T-helper 1 cell treated with Interleukin-12 subunit alpha and Interleukin-12 subunit beta and Interleukin-4 antibody, amounts not matched to agents 30 μg/mL and 1 μg/mL, for 36 hours (primary cell): ENCODE results near the gene ZBTB40.

ENCODE experiments used
- H3K27ac Mint-ChIP-seq: one replicate; pipeline ENCODE4 v1.8.0; 2021; ENCODE audit warnings: mild to moderate bottlenecking, mixed read lengths
- H3K27me3 Mint-ChIP-seq: one replicate; pipeline ENCODE4 v1.8.0; 2021; ENCODE audit warnings: low read depth, mixed read lengths
- H3K36me3 Mint-ChIP-seq: one replicate; pipeline ENCODE4 v1.8.0; 2021; ENCODE audit warnings: low read depth, mixed read lengths
- H3K4me1 Mint-ChIP-seq: one replicate; pipeline ENCODE4 v1.8.0; 2021; ENCODE audit warnings: low read depth, mixed read lengths
- H3K4me3 Mint-ChIP-seq: one replicate; pipeline ENCODE4 v1.8.0; 2021; ENCODE audit warnings: mild to moderate bottlenecking, moderate library complexity, mixed read lengths
- H3K9me3 Mint-ChIP-seq: one replicate; pipeline ENCODE4 v1.8.0; 2021; ENCODE audit warnings: mixed read lengths

Gene ZBTB40

GRCh38 chr1:22534951-22535350, 83.3 kb downstream of the ZBTB40 start:
- Mint-ChIP-seq H3K36me3 (no peaks in the 10 kb centered on the region), H3K4me1 (no peaks in the 10 kb centered on the region), H3K27me3 (no peaks in the 10 kb centered on the region), H3K4me3 (no peak overlapping the region), H3K27ac (no peak overlapping the region), H3K9me3 (no peaks in the 10 kb centered on the region)

GRCh38 chr1:22535399-22535798, 83.7 kb downstream of the ZBTB40 start:
- H3K9me3 Mint-ChIP-seq, result no peaks in the 10 kb centered on the region
- H3K36me3 Mint-ChIP-seq, result no peaks in the 10 kb centered on the region

GRCh38 chr1:22536506-22536905, 84.9 kb downstream of the ZBTB40 start:
- no peak overlapping the region for H3K27ac Mint-ChIP-seq
- H3K4me1 Mint-ChIP-seq, result no peaks in the 10 kb centered on the region
- no peak overlapping the region for H3K4me3 Mint-ChIP-seq
- no peaks in the 10 kb centered on the region for H3K9me3 Mint-ChIP-seq
- no peaks in the 10 kb centered on the region for H3K27me3 Mint-ChIP-seq
- no peaks in the 10 kb centered on the region for H3K36me3 Mint-ChIP-seq

More at GRCh38 chr1:22535399-22535798, 83.7 kb downstream of the ZBTB40 start:
- no peak overlapping the region for H3K27ac Mint-ChIP-seq
- H3K4me1 Mint-ChIP-seq, result no peaks in the 10 kb centered on the region
- no peaks in the 10 kb centered on the region for H3K27me3 Mint-ChIP-seq
- H3K4me3 Mint-ChIP-seq, result no peak overlapping the region

DNA sequence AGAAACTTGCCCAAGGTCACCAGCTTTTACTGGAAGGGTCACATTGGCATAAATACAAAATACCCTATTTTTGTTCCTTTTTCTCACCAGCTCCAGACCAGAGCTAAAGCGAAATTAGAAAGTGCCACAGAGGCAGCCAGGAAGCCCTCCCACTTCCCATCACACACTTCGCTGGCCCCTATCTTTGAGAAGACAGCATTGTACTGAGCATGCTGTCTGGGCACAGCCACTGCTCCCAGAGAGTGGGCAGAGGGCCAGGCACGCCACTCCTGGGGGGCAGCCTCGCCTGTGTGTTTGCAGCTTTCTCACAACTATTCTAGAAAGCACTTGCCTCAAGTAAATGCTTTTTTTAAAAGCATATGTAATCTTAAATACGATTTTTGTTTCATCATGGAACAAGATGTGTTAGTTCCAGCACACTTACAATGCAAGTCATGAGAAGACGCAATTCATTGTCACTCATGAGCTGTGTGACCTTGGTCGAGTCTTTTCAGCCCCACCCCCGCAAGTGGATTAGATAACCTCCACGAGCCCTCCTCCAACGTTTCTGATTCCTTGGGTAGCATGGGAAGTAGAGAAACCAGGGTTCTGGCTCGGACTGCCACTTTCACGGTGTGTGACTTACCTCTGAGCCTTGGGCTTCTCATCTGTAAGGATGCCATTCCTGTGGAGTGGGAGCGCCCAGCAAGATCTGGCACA, 85.9 kb downstream of the ZBTB40 start:
- Mint-ChIP-seq H3K36me3 (no peaks in the 10 kb centered on the region), H3K4me1 (no peaks in the 10 kb centered on the region), H3K4me3 (no peak overlapping the region), H3K9me3 (no peaks in the 10 kb centered on the region), H3K27me3 (no peaks in the 10 kb centered on the region), H3K27ac (no peak overlapping the region)

DNA sequence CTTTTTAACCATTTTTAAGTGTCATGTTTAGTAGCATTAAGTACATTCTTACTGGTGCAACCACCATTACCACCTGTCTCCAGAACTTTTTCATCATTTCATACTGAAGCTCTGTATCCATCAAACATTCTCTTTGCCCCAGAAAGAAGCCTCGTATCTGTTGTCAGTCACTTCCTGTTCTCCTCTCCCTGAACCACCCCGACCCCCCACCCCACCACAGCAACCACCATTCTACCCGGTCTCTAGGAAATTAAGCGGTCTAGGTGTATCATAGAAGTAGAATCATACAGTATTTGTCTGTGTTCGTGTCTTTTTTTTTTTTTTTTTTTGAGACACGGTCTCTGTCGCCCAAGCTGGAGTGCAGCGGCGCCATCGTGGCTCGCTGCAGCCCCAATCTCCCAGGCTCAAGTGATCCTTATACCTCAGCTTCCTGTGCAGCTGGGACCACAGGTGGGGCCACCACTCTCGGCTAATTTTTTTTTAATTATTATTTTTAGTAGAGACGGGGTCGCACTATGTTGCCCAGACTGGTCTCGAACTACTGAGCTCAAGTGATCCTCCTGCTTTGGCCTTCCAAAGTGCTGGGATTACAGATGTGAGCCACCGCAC, 88.0 kb downstream of the ZBTB40 start:
- Mint-ChIP-seq H3K36me3 (no peaks in the 10 kb centered on the region), H3K27ac (no peak overlapping the region), H3K27me3 (no peaks in the 10 kb centered on the region), H3K4me1 (no peaks in the 10 kb centered on the region), H3K9me3 (no peaks in the 10 kb centered on the region), H3K4me3 (no peak overlapping the region)

DNA sequence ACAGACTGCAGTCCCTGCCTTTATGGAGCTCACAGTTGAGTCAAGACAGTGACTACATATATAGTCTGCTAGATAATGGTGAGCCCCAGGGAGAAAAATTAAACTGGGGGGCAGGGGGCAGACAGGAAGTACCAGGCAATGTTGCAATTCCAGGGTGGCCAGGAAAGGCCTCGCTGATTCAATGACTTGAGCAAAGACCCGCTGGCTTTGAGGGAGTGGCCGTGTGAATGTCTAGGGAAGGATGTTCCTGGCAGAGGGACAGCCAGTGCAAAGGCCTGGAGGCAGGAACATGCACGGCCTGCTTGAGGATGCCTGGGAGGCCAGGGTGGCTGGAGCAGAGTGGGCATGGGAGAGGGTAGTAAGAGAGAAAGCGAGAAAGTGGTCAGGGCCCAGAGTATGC, 88.7 kb downstream of the ZBTB40 start:
- Mint-ChIP-seq H3K4me1 (no peaks in the 10 kb centered on the region), H3K27me3 (no peaks in the 10 kb centered on the region), H3K4me3 (no peak overlapping the region), H3K36me3 (no peaks in the 10 kb centered on the region), H3K27ac (no peak overlapping the region), H3K9me3 (no peaks in the 10 kb centered on the region)

DNA sequence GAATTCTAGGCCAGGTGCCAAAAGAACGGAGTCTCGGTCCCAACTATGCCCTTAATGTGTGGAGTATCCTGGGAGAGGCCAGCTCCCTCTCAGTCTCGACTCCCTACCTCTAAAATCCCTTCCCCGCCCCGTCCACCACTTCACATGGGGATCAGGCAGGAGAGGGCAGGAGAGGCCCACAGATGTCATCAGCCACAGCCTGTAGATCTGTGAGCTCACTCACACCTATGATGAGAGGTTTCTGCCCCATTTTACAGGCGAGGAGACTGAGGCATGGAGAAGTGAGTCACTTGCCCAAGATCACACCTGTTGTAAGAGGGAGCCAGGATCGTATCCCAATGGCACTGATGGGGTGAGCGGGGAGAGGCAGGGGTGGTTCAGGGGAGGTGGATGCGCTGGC, 91.2 kb downstream of the ZBTB40 start:
- no peaks in the 10 kb centered on the region for H3K4me1 Mint-ChIP-seq
- H3K4me3 Mint-ChIP-seq, result no peak overlapping the region
- no peak overlapping the region for H3K27ac Mint-ChIP-seq
- no peaks in the 10 kb centered on the region for H3K36me3 Mint-ChIP-seq
- peaks cover 16% of the 10 kb centered on the region for H3K27me3 Mint-ChIP-seq
- H3K9me3 Mint-ChIP-seq, result no peaks in the 10 kb centered on the region

DNA sequence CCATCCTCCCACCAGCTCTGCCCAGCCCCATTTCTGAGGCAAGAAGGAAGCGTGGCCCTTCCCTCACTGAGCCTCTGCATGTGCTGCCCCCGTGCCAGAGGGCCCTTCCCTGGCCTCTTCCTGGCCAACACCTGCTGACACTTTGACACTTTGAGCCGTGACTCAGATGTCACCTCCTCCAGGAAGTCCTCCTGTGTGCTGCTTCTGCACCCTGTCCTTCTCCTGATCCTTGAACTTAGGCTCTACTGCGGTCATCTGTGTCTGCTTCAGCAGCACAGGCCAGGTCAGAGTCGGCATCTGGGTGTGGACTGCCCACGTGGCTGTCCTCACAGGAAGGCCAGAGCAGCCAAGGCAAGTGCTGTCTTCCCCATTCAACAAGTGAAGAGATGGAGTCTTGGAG, 92.0 kb downstream of the ZBTB40 start:
- Mint-ChIP-seq H3K27ac (no peak overlapping the region), H3K9me3 (no peaks in the 10 kb centered on the region), H3K27me3 (peaks cover 18% of the 10 kb centered on the region), H3K4me1 (no peaks in the 10 kb centered on the region), H3K4me3 (no peak overlapping the region), H3K36me3 (no peaks in the 10 kb centered on the region)

DNA sequence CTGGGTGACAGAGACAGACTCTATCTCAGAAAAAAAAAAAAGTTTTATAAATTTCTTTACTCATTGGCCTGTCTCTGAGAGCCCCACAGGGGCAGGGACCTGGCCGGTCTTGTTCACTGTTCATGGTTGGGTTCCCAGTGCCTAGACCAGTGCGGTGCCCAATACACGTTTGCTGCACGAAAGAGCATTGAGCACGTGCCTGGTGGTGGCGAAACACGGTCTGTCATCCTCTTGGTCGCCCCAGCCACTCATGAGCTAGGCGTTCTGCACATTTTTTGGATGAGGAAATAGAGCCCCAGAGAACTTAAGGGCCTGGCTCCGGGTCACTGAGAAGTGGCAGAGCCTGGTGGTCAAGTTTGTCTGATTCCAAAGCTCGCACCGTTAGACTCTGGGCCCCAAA, 93.0 kb downstream of the ZBTB40 start:
- no peak overlapping the region for H3K4me3 Mint-ChIP-seq
- H3K27ac Mint-ChIP-seq, result no peak overlapping the region
- H3K4me1 Mint-ChIP-seq, result no peaks in the 10 kb centered on the region
- no peaks in the 10 kb centered on the region for H3K36me3 Mint-ChIP-seq
- no peaks in the 10 kb centered on the region for H3K9me3 Mint-ChIP-seq
- H3K27me3 Mint-ChIP-seq, result peaks cover 18% of the 10 kb centered on the region

DNA sequence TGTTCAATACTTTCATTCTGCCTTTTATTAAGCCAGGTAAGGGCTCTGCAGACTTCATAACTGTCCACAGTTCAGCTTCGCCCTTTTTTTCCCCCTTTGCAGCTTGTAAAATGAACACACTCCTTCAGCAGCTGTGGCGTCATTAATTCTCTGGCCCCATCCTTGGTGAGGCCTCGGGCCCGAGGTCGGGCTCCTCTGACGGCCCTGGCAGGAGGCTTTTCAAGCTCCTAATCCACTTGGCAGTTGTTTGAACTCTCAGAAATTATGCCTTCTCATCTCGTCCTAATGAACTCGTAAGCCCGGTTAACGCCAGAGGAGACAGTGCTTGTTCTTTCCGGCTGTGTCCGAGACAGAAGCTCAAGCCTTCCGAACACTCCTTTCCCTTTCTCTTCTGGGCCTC, 93.5 kb downstream of the ZBTB40 start:
- Mint-ChIP-seq H3K27ac (no peak overlapping the region), H3K4me1 (no peaks in the 10 kb centered on the region), H3K36me3 (no peaks in the 10 kb centered on the region), H3K27me3 (peaks cover 18% of the 10 kb centered on the region), H3K4me3 (no peak overlapping the region), H3K9me3 (no peaks in the 10 kb centered on the region)

DNA sequence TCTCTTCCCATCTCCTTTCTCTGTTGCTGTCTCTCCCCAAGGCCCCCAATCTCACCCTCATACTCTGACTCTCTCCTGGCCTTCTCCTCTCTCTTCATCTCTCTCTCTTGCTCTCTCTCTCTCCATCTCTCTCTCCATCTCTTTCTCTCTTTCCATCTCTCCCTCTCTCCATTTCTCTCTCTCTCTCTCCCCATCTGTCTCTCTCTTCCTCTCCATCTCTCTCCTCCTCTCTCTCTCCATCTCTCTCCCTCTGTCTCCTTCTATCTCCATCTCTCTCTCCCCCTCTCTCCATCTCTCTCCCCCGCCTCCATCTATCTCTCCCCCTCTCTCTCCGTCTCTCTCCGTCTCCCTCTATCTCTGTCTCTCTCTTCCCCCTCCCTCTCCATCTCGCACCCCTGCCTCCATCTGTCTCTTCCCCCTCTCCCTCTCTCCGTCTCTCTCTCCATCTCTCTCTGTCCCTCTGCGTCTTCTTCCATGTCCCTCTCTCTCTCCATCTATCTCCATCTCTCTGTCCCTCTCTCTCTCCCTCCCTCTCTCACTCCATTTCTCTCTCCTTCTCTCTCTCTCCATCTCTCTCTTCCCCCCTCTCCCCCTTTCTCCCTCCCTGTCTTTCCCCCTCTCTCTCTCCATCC, 95.7 kb downstream of the ZBTB40 start:
- H3K36me3 Mint-ChIP-seq, result no peaks in the 10 kb centered on the region
- H3K4me3 Mint-ChIP-seq, result no peak overlapping the region
- H3K27me3 Mint-ChIP-seq, result peaks cover 18% of the 10 kb centered on the region

GRCh38 chr1:22547818-22548462, 96.3 kb downstream of the ZBTB40 start:
- Mint-ChIP-seq H3K4me1 (no peaks in the 10 kb centered on the region), H3K27me3 (peaks cover 18% of the 10 kb centered on the region), H3K4me3 (no peak overlapping the region), H3K36me3 (no peaks in the 10 kb centered on the region), H3K9me3 (no peaks in the 10 kb centered on the region), H3K27ac (no peak overlapping the region)

More for the DNA sequence above, 95.7 kb downstream of the ZBTB40 start:
- H3K9me3 Mint-ChIP-seq, result no peaks in the 10 kb centered on the region
- no peak overlapping the region for H3K27ac Mint-ChIP-seq
- no peaks in the 10 kb centered on the region for H3K4me1 Mint-ChIP-seq

DNA sequence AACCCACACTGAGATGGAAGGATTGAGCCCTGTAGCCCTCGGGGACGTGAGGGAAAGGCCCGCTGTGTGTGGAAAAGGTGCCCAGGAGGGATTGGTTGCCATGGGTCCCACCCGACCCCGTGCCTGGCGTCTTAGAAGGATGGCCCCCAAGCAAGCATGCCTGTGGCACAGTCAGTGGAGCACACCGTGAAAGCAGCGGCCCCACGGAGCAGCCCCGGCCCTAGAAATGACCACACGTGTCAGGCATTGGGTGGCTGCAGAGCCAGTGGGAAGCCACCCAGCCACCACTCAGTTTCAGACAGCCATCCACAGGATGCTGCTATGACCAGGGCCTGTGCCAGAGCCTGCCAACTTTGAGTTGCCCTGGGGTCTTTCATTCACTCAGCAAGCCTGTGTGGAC, 98.4 kb downstream of the ZBTB40 start:
- H3K4me1 Mint-ChIP-seq, result peaks cover 1% of the 10 kb centered on the region
- no peaks in the 10 kb centered on the region for H3K36me3 Mint-ChIP-seq
- H3K27ac Mint-ChIP-seq, result no peak overlapping the region
- H3K4me3 Mint-ChIP-seq, result no peak overlapping the region
- H3K9me3 Mint-ChIP-seq, result no peaks in the 10 kb centered on the region
- H3K27me3 Mint-ChIP-seq, result peaks cover 28% of the 10 kb centered on the region

DNA sequence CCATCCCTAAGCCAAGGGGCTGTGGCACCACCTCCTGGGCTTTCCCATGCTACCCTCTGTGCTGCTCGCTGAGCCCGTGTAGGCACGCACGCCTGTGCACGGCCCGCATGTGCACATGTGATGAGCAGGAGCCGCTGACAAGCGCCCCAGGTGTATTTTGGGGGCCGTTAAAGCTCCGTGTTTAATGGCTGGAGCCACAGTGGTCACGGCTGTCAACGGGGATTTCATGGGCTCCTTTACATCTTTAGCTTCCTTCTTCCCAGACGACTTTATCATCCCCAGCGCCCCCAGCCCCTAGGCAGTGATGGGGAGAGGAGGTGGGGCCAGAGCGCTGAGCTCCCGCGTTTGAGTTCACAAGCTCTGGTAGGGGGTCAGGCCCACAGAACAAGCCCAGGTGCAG, 99.9 kb downstream of the ZBTB40 start:
- Mint-ChIP-seq H3K27me3 (peaks cover 32% of the 10 kb centered on the region), H3K36me3 (no peaks in the 10 kb centered on the region), H3K9me3 (no peaks in the 10 kb centered on the region), H3K4me1 (peaks cover 2% of the 10 kb centered on the region), H3K27ac (no peak overlapping the region), H3K4me3 (no peak overlapping the region)

- Mint-ChIP-seq H3K27me3 (peaks cover 33% of the 10 kb centered on the region), H3K4me3 (no peak overlapping the region), H3K9me3 (no peaks in the 10 kb centered on the region), H3K27ac (no peak overlapping the region), H3K4me1 (peaks cover 2% of the 10 kb centered on the region), H3K36me3 (no peaks in the 10 kb centered on the region)
Observed at GRCh38 chr1:22552021-22552420, 100.4 kb downstream of the ZBTB40 start.
